Stomach (tissue), 9 donors: ENCODE results near the gene CDC7. TPM values are rescaled to one million over a fixed set of nuclear protein-coding genes. Genes with fewer than 3 reads are reported as not detected.

Source experiments
- DNase-seq, 2 donors: peaks; one replicate each; pipeline versions ENCODE4 v3.0.0 to v3.0.0-alpha.2; 2013 to 2019
- H3K27ac ChIP-seq, 5 donors: fragments of 200-600 bp in 4 of 5; sonication (generic) in 4 of 5; one replicate each; pipeline ENCODE4 v1.5.1; 2013 to 2019; ENCODE audit warnings: mild to moderate bottlenecking in 1 of 5, moderate library complexity in 1 of 5
- H3K27me3 ChIP-seq, 3 donors: fragments of 200-600 bp; sonication (generic); one replicate each; pipeline ENCODE4 v1.5.1; 2017 to 2019; ENCODE audit warnings: mixed run types in 1 of 3
- H3K36me3 ChIP-seq, 4 donors: fragments of 200-600 bp; sonication (generic); 1 replicate in 3 of 4; 2 replicates in 1 of 4; pipeline ENCODE4 v1.5.1; 2016 to 2019
- H3K4me1 ChIP-seq, 4 donors: fragments of 200-600 bp; sonication (generic); one replicate each; pipeline ENCODE4 v1.5.1; 2016 to 2019
- H3K4me3 ChIP-seq, 4 donors: fragments of 200-600 bp; sonication (generic) in 3 of 4; one replicate each; pipeline ENCODE4 v1.5.1; 2016 to 2019; ENCODE audit warnings: mild to moderate bottlenecking in 1 of 4
- H3K9me3 ChIP-seq, 4 donors: fragments of 200-600 bp; sonication (generic); one replicate each; pipeline ENCODE4 v1.5.1; 2016 to 2019
- CTCF ChIP-seq, 7 experiments: fragments of 450-650 bp in 4 of 7; fragments of 200-600 bp in 3 of 7; sonication (generic) in 3 of 7; IDR thresholded peaks; one replicate each; pipeline ENCODE4 v1.5.1; 2016 to 2019; ENCODE audit warnings: antibody characterized with exemption in 7 of 7, control low read depth in 2 of 7, mild to moderate bottlenecking in 1 of 7
- EP300 ChIP-seq: sonication (generic); formaldehyde crosslinking; IDR thresholded peaks from one replicate; pipeline ENCODE4 v1.6.1; 2017; ENCODE audit warnings: antibody characterized with exemption
- POLR2A ChIP-seq, 4 donors: fragments of 450-650 bp; IDR thresholded peaks; one replicate each; pipeline ENCODE4 v1.6.1; 2016; ENCODE audit warnings: antibody characterized with exemption in 4 of 4, control low read depth in 2 of 4, mild to moderate bottlenecking in 1 of 4, moderate library complexity in 1 of 4
- POLR2AphosphoS5 ChIP-seq, 3 donors: sonication (generic); formaldehyde crosslinking; IDR thresholded peaks; one replicate each; pipeline ENCODE4 v1.6.1; 2016; ENCODE audit warnings: antibody characterized with exemption in 3 of 3
- WGBS, 5 donors: extraction: QIAGEN DNeasy Blood & Tissue Kit in 3 of 5; methylation state at CpG; one replicate each; pipeline versions ENCODE4 v1.1.5 to v1.1.7; 2013 to 2018; 5-methylcytosine and 5-hydroxymethylcytosine counted together
- intact Hi-C: fragments of 100-400 bp; cut with DNase I; formaldehyde crosslinking; loops from one replicate; pipeline ENCODE4 v1.15.1; 2023; ENCODE audit warnings: low total_unique reads
- polyA plus RNA-seq, 3 donors: library from polyadenylated mRNA; stranded (reverse); fragments of 200-250 nt; gene quantifications; one replicate each; pipeline ENCODE4 v1.2.3, GENCODE V29; 2013
- total RNA-seq, 5 donors: library from RNA; depleted of rRNA; stranded (reverse); fragments of >200 nt; gene quantifications; one replicate each; pipeline versions ENCODE4 v1.1.0 to v1.2.3, GENCODE V29; 2014 to 2016
- donor health status: healthy with polysubstance abuse.
- donor health status: Bipolar disorder and iron deficiency.
- donor health status: healthy.

The CDC7 gene
- total and polyA plus RNA-seq, 8 donors = 1.3 to 6.6 (median 2.1) TPM; not detected in 1

GRCh38 chr1:91506071-91506470, 5.4 kb downstream of the CDC7 start:
- whole genome bisulfite sequencing, 5 donors = 82 to 86% (median 84%) methylated on average over 4 of the region's 4 CpGs
- intact Hi-C loops = no loop called here
- DNase-seq = no peak
- Histone ChIP-seq H3K4me1 (peaks cover 8 to 13% (median 10%) of the 10 kb centered on the region in 4 donors), H3K27me3 (no peaks in the 10 kb centered on the region), H3K9me3 (no peaks in the 10 kb centered on the region), H3K27ac (no peak overlapping the region), H3K36me3 (no peaks in the 10 kb centered on the region), H3K4me3 (no peak overlapping the region)
- TF ChIP-seq CTCF (IDR thresholded peaks at IDR 0.05) = no peak
- no peak for TF ChIP-seq POLR2AphosphoS5 (IDR thresholded peaks at IDR 0.05)
- TF ChIP-seq POLR2A (IDR thresholded peaks at IDR 0.05) = no peak
- TF ChIP-seq EP300 = no peak

DNA sequence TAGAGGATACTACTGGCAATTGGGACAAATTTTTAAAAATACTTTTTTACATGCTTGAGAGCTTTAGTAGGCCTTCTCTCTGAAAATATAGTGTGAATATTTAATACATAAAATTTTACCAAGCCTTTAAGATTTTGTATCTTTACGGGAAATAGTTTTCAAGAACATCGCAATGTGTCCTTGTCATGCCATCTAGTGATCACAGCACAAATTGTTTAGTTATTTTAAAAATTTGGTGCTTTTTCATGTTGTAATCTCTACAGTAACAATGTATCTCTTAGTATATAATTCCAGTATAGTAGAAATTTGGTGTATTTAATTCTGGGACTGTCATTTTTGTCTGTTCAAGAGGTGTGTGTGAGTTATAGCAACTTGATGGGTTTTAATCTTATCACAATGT, 6.7 kb downstream of the CDC7 start:
- Histone ChIP-seq H3K27me3 (no peaks in the 10 kb centered on the region), H3K4me3 (no peak overlapping the region), H3K27ac (no peak overlapping the region), H3K9me3 (no peaks in the 10 kb centered on the region), H3K36me3 (no peaks in the 10 kb centered on the region), H3K4me1 (peaks cover 0 to 2% (median 0%) of the 10 kb centered on the region in 4 donors)
- peak in 1 of 2 donors; percentile 16 for DNase-seq
- 80 to 95% (median 94%) methylated on average over 2 of the region's 2 CpGs for WGBS, 5 donors
- no peak for TF ChIP-seq EP300
- TF ChIP-seq CTCF (IDR thresholded peaks at IDR 0.05) = no peak
- no peak for TF ChIP-seq POLR2AphosphoS5 (IDR thresholded peaks at IDR 0.05)
- TF ChIP-seq POLR2A (IDR thresholded peaks at IDR 0.05) = no peak
- intact Hi-C loops = no loop called here

DNA sequence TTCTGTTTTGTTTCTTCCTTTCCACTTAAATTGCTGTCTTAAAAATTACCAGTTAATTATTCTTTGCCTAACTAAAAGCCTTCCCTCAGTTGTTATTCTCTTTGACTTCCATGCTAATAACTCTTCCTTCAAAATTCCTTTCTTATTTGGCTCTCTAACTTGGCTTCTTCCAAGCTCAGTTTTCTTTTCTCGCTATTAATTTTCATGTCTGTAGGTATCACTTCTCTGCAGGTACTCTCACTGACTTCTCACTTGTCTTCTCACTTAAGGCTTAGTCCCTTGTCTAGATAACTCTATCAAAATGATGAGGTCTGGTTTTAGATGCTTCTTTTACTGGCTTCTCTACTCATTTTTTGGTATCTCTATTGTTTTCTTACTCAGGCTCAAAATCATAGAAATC, 10.1 kb downstream of the CDC7 start:
- 92 to 96% (median 95%) methylated on average over 1 of the region's 1 CpG for WGBS, 5 donors
- Histone ChIP-seq H3K36me3 (no peaks in the 10 kb centered on the region), H3K27me3 (no peaks in the 10 kb centered on the region), H3K4me3 (no peak overlapping the region), H3K27ac (no peak overlapping the region), H3K9me3 (no peaks in the 10 kb centered on the region), H3K4me1 (peaks cover 0 to 10% (median 0%) of the 10 kb centered on the region in 4 donors)
- DNase-seq = no peak
- TF ChIP-seq EP300 (no peak), POLR2AphosphoS5 (IDR thresholded peaks at IDR 0.05) (no peak), POLR2A (IDR thresholded peaks at IDR 0.05) (no peak), CTCF (IDR thresholded peaks at IDR 0.05) (no peak)
- intact Hi-C loops = loop anchor here (5.0 kb wide), 1 partner anchor 417 kb away; no protein-coding TSS in a partner anchor

DNA sequence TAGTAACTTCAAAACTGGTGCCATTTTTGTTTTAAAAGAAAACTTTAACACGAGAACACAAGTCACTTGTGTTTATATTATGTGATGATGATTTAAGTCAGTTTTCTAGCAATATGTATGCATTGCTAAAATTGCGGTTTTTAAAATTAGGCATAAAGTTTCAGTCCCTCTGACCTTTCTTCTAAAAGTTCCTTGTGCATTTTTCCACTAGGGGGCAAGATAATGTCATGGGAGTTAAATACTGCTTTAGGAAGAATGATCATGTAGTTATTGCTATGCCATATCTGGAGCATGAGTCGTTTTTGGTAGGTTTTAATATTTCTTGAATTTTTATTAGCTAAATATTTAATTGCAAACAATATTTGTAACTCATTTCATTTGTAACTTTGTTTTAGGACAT, 10.7 kb downstream of the CDC7 start:
- no peak overlapping the region for H3K27ac ChIP-seq
- peak in 1 of 2 donors; percentile 75 for DNase-seq
- no peak overlapping the region for H3K4me3 ChIP-seq
- peaks cover 0 to 10% (median 0%) of the 10 kb centered on the region in 4 donors for H3K4me1 ChIP-seq
- intact Hi-C loops = loop anchor here (5.0 kb wide), 1 partner anchor 416 kb away; no protein-coding TSS in a partner anchor
- no peaks in the 10 kb centered on the region for H3K36me3 ChIP-seq
- H3K27me3 ChIP-seq = no peaks in the 10 kb centered on the region
- no peaks in the 10 kb centered on the region for H3K9me3 ChIP-seq
- TF ChIP-seq CTCF (IDR thresholded peaks at IDR 0.05) (peak in 5 of 7 experiments; percentile 15 to 57 (median 45)), POLR2AphosphoS5 (IDR thresholded peaks at IDR 0.05) (no peak)
- 30 to 43% (median 39%) methylated on average over 3 of the region's 3 CpGs for WGBS, 5 donors
